AG10803 (cell line): ENCODE results near the gene SH2B2.

Experiments
- DNase-seq: peaks from one replicate; pipeline ENCODE4 v3.0.0; 2010; ENCODE audit warnings: low read depth
- H3K4me3 ChIP-seq: 2 replicates; pipeline ENCODE4 v1.5.1; 2011; ENCODE audit warnings: mild to moderate bottlenecking, low read length, control low read depth
- TF ChIP-seq, protein P1 (sequence below): conservative IDR thresholded peaks from 2 replicates; pipeline ENCODE4 v1.5.1; 2011; ENCODE audit warnings: mild to moderate bottlenecking, low read length, control low read depth, inconsistent platforms

The SH2B2 gene

DNA sequence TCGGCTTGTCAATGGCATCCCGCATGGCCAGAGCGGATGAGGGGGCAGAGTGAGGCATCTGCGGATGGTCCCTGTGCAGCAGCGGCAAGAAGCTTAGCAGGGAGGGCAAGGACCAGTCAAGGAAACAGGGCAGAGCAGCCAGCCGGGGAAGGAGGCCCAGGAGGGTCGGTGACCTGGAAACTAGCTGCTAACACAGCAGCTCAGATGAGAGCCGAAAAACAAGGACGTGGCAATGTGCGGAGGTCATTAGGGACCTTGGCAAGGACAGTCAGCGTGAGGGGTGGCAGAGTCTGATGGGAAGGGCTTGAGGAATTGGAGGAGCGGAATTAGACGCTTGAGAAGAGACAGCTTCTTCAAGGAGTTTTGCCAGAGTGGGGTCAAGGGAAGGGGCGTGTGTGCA lies 20.1 kb upstream of the SH2B2 start:
- TF ChIP-seq, protein P1, sequence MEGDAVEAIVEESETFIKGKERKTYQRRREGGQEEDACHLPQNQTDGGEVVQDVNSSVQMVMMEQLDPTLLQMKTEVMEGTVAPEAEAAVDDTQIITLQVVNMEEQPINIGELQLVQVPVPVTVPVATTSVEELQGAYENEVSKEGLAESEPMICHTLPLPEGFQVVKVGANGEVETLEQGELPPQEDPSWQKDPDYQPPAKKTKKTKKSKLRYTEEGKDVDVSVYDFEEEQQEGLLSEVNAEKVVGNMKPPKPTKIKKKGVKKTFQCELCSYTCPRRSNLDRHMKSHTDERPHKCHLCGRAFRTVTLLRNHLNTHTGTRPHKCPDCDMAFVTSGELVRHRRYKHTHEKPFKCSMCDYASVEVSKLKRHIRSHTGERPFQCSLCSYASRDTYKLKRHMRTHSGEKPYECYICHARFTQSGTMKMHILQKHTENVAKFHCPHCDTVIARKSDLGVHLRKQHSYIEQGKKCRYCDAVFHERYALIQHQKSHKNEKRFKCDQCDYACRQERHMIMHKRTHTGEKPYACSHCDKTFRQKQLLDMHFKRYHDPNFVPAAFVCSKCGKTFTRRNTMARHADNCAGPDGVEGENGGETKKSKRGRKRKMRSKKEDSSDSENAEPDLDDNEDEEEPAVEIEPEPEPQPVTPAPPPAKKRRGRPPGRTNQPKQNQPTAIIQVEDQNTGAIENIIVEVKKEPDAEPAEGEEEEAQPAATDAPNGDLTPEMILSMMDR = no peak
- no peak overlapping the region for H3K4me3 ChIP-seq
- no peak for DNase-seq

DNA sequence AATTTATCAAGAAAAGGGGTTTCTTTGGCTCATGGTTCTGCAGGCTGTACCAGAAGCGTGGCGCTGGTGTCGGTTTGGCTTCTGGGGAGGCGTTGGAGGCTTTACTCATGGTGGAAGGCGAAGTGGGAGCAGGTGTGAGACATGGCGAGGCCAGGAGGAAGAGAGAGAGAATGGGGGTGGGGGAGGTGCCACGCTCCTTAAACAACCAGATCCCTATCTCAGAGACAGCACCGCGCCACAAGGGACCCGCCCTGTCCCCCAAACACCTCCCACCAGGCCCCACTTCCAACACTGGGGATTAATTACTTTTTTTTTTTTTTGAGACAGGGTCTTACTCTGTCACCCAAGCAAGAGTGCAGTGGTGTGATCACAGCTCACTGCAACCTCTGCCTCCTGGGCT lies 18.0 kb upstream of the SH2B2 start:
- TF ChIP-seq, protein P1 = no peak
- H3K4me3 ChIP-seq = no peak overlapping the region
- no peak for DNase-seq

DNA sequence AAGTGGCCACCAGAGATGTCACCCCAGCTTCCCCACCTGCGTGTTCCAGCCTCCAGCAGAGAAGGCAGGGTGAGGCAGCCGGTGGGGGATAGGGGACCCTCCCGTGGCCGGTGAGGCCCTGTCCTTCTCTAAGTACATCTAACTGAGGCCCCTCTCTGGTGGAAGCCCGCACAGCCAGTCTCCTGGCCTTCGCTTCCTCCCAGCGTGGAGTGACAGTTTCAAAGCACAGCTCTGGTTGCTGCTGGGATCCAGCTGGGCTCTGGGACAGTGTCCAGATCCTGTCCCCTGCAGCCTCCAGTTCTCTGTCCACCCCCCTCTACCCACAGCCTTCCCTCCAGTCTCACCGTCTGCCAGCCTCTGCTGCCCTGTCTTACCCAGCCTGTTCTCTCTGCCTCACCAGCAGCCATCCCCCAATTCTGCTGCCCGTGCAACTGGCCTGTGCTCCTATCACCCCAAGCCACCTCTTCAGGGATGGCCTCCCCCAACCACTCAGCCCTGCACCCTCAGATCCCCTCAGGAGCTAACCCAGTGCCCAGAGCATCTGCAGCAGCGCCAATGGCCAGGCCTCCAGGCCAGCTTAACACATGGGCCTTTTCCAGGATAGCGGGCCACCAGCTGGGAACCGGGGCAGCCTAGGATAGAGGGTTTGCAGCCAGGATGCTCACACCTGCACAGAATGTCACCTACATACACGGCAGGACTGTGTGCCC lies 16.3 kb upstream of the SH2B2 start:
- no peak overlapping the region for H3K4me3 ChIP-seq
- DNase-seq = no peak

DNA sequence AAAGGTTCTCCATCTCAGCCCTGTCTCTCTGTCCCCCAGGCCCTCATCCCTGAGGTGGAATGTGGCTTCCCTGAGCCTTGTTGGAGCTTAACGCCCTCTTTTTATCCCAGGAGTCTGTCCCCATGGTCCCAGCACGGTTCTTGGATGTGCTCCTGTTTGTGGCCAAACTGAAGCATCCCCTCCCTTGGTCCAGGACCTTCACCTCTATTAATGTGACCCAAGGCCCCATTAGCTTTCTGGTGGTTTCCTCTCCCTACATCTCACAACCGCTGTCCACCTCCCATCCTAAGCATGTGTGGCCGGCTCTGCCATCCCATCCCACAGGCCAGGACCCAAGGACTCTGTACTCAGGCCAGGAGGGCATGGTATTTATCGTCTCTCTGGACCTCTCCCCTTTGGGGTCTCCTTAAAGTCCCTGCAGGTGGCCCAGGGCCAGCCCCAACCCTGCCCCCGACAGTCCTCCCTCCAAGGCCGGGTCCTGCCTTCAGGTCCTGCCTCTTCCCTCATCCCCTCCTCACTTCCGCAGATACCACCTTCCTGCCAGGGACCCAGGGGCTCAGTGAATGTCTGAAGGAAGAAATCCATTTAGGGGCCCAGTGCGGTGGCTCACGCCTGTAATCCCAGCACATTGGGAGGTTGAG lies 15.4 kb upstream of the SH2B2 start:
- TF ChIP-seq, protein P1 = no peak
- no peak for DNase-seq
- H3K4me3 ChIP-seq = no peak overlapping the region

More for the DNA sequence above, 16.3 kb upstream of the SH2B2 start:
- TF ChIP-seq, protein P1 = no peak

DNA sequence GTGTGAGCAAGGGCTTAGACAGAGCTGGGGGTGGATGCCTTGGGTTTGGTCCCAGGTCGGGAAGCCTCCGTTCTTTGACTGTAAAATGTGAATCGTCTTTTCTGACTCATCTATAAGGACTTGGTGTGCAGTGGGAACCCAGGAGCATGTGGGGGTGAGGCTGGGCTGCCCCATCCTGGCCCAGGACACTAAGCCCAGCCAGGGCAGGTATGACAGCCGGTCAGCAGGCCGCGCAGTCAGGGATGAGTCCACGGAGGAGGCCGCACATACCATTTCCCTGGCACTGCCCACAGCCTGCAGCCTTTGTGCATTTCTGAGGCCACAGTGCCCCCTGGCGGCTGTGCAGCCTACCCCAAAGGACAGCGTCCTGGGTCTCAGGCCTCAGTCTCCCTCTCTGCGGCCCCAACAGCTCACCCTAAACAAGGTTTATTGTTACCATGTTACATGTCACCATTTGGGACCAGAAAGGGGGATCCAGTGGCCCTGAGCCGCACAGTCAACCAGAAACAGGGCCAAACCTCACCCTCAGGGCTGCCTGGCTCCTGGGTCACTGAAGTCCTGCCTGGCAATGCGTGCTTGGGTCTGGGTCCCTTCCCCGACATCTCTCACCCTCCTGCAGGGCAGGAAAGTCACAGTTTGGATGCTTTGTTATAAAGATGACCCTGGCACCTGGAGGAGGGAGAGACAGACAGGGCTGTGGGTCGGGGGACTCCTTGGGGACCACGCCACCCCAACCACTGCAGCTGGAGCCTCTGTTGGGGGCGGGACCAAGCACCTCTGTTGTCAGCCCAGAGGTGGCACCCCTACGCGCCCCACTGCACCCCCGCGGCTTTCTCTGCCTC lies 14.4 kb upstream of the SH2B2 start:
- TF ChIP-seq, protein P1 = peak; percentile 91
- peak; percentile 75 for DNase-seq
- H3K4me3 ChIP-seq = no peak overlapping the region

DNA sequence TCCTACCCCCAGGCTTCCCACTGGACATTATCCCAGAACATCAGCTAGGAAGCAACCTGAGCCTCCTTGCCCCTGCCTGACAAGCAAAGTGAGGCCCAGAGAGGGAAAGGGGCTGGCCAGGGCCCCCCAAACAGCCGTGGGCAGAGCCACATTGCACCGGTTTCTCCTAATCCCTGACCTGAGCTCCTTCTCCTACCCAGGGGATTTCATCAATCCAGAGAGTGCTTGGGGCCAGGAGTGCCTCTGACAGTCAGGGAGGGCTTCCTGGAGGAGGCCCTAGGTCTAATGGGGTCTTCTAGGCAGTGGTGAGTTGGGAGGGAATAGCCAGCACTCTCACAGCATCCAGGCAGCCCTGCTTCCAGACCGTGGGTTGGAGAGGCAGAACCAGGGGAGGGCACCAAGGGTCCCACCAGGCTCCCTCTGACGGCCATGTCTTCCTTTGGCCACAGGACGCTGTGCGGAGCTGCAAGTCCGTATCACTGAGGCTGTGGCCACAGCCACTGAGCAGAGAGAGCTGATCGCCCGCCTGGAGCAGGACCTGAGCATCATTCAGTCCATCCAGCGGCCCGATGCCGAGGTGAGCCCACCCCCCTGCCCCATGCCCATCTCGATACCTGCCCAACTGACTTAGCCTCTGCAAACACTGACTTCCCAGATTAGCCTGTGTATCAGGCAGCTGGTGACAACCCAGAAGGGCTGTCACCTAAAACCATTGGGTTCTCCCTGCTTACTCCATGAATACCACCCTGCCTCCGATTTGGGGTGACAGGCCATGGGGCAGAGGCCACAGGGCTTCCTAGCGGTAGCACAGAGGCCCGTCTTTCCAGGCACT lies 13.5 kb upstream of the SH2B2 start:
- H3K4me3 ChIP-seq = no peak overlapping the region
- TF ChIP-seq, protein P1 = no peak
- DNase-seq = no peak
